ENCODE results near the gene MYRF. TPM values are rescaled to one million over a fixed set of nuclear protein-coding genes. Genes with fewer than 3 reads are reported as not detected.

The MYRF gene
- total and polyA plus RNA-seq, 9 of the 15 experiments (the other 6 are each of a cell fraction or from before 2014, with no cell fraction given), result 2.3 to 25.8 (median 7.1) TPM

- no peak for TF ChIP-seq ZNF140 (CRISPR knock-in tag; IDR thresholded peaks at IDR 0.05)
- TF ChIP-seq ZNF232 (CRISPR knock-in tag; IDR thresholded peaks at IDR 0.05), result no peak; the same call in 1 of the 2 replicates
- TF ChIP-seq TRIM24 (IDR thresholded peaks at IDR 0.05), result peak in 1 of 2 experiments; percentile 51; a peak in 2 of 4 replicates
- no peak for TF ChIP-seq ZNF445 (CRISPR knock-in tag; IDR thresholded peaks at IDR 0.05; ENCODE audit: low read depth)
- TF ChIP-seq ZNF780A (CRISPR knock-in tag; IDR thresholded peaks at IDR 0.05), result no peak
- no peak for TF ChIP-seq ID3 (CRISPR knock-in tag; IDR thresholded peaks at IDR 0.05)
- 0 out of 2 replicates have a peak, but pooled peaks have one; percentile 68 for TF ChIP-seq ID3 (tag; IDR thresholded peaks at IDR 0.05)
- no peak for TF ChIP-seq ZNF41 (CRISPR knock-in tag; conservative IDR thresholded peaks at IDR 0.05)
- TF ChIP-seq NRF1 (conservative IDR thresholded peaks at IDR 0.05 in 1 of 2, IDR thresholded peaks at IDR 0.05 in 1 of 2), result peak; percentile 85 to 88
- no peak for TF ChIP-seq CBFA2T3 (IDR thresholded peaks at IDR 0.05)
- no peak for TF ChIP-seq SIRT6 (IDR thresholded peaks at IDR 0.05; ENCODE audit: low read depth, low read length)
- no peak for TF ChIP-seq PTRF (tag; IDR thresholded peaks at IDR 0.05)
- peak; percentile 61; the same call in 1 of the 2 replicates for TF ChIP-seq SMARCE1 (IDR thresholded peaks at IDR 0.05)
- peak; percentile 76; the same call in 1 of the 2 replicates for TF ChIP-seq ATF7 (IDR thresholded peaks at IDR 0.05)
- TF ChIP-seq JUND (IDR thresholded peaks at IDR 0.05; ENCODE audit: borderline replicate concordance, low read depth, low read length), result no peak; the same call in 1 of the 2 replicates
- TF ChIP-seq JUND (tag; IDR thresholded peaks at IDR 0.05; ENCODE audit: borderline replicate concordance, low read depth, low read length), result peak; percentile 5; the same call in 1 of the 3 replicates
- no peak for TF ChIP-seq CBX3 (IDR thresholded peaks at IDR 0.05; ENCODE audit: borderline replicate concordance in 1 of 2, low read length in 2 of 2)
- TF ChIP-seq ZC3H8 (IDR thresholded peaks at IDR 0.05), result no peak
- no peak for TF ChIP-seq HNRNPK (IDR thresholded peaks at IDR 0.05; ENCODE audit: low read depth, low read length, poor library complexity, severe bottlenecking)
- no peak for TF ChIP-seq ZNF184 (CRISPR knock-in tag; IDR thresholded peaks at IDR 0.05)
- no peak for TF ChIP-seq SOX6 (IDR thresholded peaks at IDR 0.05)
- no peak for TF ChIP-seq HINFP (tag; conservative IDR thresholded peaks at IDR 0.05; ENCODE audit: low read depth)
- TF ChIP-seq HMG20A (CRISPR knock-in tag; conservative IDR thresholded peaks at IDR 0.05), result no peak
- TF ChIP-seq ZFP30 (CRISPR knock-in tag; IDR thresholded peaks at IDR 0.05; ENCODE audit: borderline replicate concordance), result no peak
- no peak for TF ChIP-seq SMARCA5 (IDR thresholded peaks at IDR 0.05)
Observed at GRCh38 chr11:61792310-61793082, 40.1 kb downstream of the MYRF start, which contains the start of the genes FEN1 and TMEM258 (continued).

Measured in K562 (cell line).